DOHH2 (cell line): ENCODE measurements around the gene STX16.

Experiments
- EZH2phosphoT487 ChIP-seq: fragments of 200-600 bp; sonication (generic); IDR thresholded peaks from 2 replicates; pipeline ENCODE4 v1.6.1; 2017; ENCODE audit warnings: borderline replicate concordance, mild to moderate bottlenecking, antibody characterized with exemption, low read length, moderate library complexity, mixed read lengths
- TF ChIP-seq, protein P1 (sequence below): fragments of 200-600 bp; sonication (generic); IDR thresholded peaks from one replicate; pipeline ENCODE4 v1.5.1; 2014; ENCODE audit warnings: antibody characterized with exemption, mild to moderate bottlenecking, low read depth, low read length; ENCODE audit not compliant: poor library complexity, severe bottlenecking

DNA sequence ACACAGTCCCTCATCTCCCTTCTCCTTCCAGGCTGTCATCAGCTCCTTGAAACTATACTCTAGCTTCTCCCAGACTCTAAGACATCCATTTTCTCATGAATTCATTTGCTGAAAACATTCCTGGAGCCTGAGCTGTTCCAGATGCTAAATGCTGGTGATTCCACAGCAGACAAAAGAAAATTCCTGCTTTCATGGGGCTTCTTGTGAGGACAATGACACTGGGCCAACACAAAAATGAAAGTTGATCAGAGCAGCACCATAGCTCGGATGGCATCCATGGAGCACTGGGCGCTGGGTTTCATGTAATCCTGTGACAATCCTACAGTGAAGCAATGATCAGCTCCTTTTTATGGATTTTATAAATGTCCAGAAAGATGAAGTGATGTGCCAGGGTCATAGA lies 47.4 kb upstream of the STX16 start:
- TF ChIP-seq, protein P1, sequence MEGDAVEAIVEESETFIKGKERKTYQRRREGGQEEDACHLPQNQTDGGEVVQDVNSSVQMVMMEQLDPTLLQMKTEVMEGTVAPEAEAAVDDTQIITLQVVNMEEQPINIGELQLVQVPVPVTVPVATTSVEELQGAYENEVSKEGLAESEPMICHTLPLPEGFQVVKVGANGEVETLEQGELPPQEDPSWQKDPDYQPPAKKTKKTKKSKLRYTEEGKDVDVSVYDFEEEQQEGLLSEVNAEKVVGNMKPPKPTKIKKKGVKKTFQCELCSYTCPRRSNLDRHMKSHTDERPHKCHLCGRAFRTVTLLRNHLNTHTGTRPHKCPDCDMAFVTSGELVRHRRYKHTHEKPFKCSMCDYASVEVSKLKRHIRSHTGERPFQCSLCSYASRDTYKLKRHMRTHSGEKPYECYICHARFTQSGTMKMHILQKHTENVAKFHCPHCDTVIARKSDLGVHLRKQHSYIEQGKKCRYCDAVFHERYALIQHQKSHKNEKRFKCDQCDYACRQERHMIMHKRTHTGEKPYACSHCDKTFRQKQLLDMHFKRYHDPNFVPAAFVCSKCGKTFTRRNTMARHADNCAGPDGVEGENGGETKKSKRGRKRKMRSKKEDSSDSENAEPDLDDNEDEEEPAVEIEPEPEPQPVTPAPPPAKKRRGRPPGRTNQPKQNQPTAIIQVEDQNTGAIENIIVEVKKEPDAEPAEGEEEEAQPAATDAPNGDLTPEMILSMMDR, result no peak
- TF ChIP-seq EZH2phosphoT487, result no peak
